IMR-90 (cell line): Measurements from ENCODE around the gene LGI2.
"Not testable (repeated sequence)": the region's sequence is repeated elsewhere in the genome, so short reads cannot be mapped to it uniquely, and the experiment has no call there.

ENCODE experiments used
- BHLHE40 ChIP-seq: fragments of 150-350 bp; IDR thresholded peaks from 2 replicates; pipeline ENCODE4 v1.6.1; 2016; ENCODE audit warnings: mild to moderate bottlenecking, low read depth, low read length
- CEBPB ChIP-seq: IDR thresholded peaks from 2 replicates; pipeline ENCODE4 v1.6.1; 2012; ENCODE audit warnings: low read depth, low read length, improper control_type of control experiment
- ELK1 ChIP-seq: fragments of 150-350 bp; IDR thresholded peaks from 2 replicates; pipeline ENCODE4 v1.6.1; 2016; ENCODE audit warnings: low read depth, mild to moderate bottlenecking, low read length, moderate library complexity, borderline replicate concordance
- FOS ChIP-seq: fragments of 150-350 bp; IDR thresholded peaks from 2 replicates; pipeline ENCODE4 v1.6.1; 2016; ENCODE audit warnings: low read depth, low read length
- MAFK ChIP-seq: IDR thresholded peaks from 2 replicates; pipeline ENCODE4 v1.6.1; 2012; ENCODE audit warnings: low read depth, low read length, improper control_type of control experiment
- MAZ ChIP-seq: IDR thresholded peaks from 2 replicates; pipeline ENCODE4 v1.6.1; 2012; ENCODE audit warnings: low read depth, mild to moderate bottlenecking, low read length, improper control_type of control experiment, moderate library complexity, borderline replicate concordance
- MXI1 ChIP-seq: IDR thresholded peaks from 2 replicates; pipeline ENCODE4 v1.6.1; 2012; ENCODE audit warnings: low read depth, mild to moderate bottlenecking, low read length, moderate library complexity, borderline replicate concordance
- NFE2L2 ChIP-seq: fragments of 150-350 bp; IDR thresholded peaks from 2 replicates; pipeline ENCODE4 v1.6.1; 2016; ENCODE audit warnings: low read depth, mild to moderate bottlenecking, low read length
- POLR2A ChIP-seq: IDR thresholded peaks from 2 replicates; pipeline ENCODE4 v1.6.1; 2012; ENCODE audit warnings: mild to moderate bottlenecking, low read depth, low read length
- RAD21 ChIP-seq: IDR thresholded peaks from 2 replicates; pipeline ENCODE4 v1.6.1; 2012; ENCODE audit warnings: low read length, improper control_type of control experiment
- RCOR1 ChIP-seq: IDR thresholded peaks from 2 replicates; pipeline ENCODE4 v1.6.1; 2012; ENCODE audit warnings: mild to moderate bottlenecking, low read length, improper control_type of control experiment; ENCODE audit not compliant: insufficient replicate concordance
- RFX5 ChIP-seq: IDR thresholded peaks from 2 replicates; pipeline ENCODE4 v1.8.0; 2012; ENCODE audit warnings: low read depth, mild to moderate bottlenecking, low read length, moderate library complexity
- USF2 ChIP-seq: fragments of 150-350 bp; IDR thresholded peaks from 2 replicates; pipeline ENCODE4 v1.6.1; 2017; ENCODE audit warnings: mild to moderate bottlenecking, antibody characterized with exemption, low read length, low read depth
- TF ChIP-seq, protein P1 (sequence below): conservative IDR thresholded peaks from 2 replicates; pipeline ENCODE4 v1.5.1; 2012; ENCODE audit warnings: mild to moderate bottlenecking, low read depth, low read length, improper control_type of control experiment

- not testable (repeated sequence) for TF ChIP-seq ELK1, RAD21, MAZ, FOS, BHLHE40, POLR2A, MXI1, MAFK, CEBPB, USF2, NFE2L2, RFX5, RCOR1
- TF ChIP-seq, protein P1, sequence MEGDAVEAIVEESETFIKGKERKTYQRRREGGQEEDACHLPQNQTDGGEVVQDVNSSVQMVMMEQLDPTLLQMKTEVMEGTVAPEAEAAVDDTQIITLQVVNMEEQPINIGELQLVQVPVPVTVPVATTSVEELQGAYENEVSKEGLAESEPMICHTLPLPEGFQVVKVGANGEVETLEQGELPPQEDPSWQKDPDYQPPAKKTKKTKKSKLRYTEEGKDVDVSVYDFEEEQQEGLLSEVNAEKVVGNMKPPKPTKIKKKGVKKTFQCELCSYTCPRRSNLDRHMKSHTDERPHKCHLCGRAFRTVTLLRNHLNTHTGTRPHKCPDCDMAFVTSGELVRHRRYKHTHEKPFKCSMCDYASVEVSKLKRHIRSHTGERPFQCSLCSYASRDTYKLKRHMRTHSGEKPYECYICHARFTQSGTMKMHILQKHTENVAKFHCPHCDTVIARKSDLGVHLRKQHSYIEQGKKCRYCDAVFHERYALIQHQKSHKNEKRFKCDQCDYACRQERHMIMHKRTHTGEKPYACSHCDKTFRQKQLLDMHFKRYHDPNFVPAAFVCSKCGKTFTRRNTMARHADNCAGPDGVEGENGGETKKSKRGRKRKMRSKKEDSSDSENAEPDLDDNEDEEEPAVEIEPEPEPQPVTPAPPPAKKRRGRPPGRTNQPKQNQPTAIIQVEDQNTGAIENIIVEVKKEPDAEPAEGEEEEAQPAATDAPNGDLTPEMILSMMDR = not testable (repeated sequence)
Observed at GRCh38 chr4:25052037-25052436, 21.3 kb upstream of the LGI2 start.
